Measurements from ENCODE around the gene RNLS. TPM values are rescaled to one million over a fixed set of nuclear protein-coding genes. Genes with fewer than 3 reads are reported as not detected.

Gene RNLS
- total RNA-seq, 1 donor from 2014 or later = 4.4 TPM

DNA sequence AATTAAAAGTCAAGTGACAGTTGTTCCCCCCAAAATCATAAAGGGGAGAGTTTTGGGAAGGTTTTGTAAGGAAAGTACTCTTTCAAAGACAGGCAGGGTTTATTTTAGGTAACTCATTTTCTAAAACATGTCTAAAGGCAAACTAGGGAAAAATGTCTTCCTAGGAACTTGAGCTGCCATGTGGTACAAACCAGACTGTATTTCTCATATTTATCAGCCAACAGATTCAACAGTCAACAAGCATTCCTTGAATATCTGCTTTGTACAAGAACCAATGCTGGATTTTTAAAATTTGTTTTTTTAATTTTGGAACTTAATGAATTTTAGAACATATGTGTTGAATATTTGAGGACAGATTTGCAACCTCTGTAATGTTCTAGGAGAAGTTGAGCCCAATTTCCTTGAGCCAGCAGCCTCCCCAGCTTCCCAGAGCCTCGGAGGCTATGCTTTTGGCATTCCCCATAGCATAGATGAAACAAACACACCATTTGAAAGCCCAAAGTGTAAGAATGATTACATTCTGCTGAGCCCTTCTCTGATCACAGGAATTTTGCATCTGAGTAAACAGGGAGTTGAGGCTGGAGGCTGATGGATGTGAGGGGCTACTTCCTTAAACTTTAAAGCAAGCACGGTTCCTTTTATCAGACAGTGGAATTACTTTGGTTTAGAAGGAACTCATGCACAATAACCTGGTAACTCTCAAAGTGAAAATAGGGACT, 345.1 kb downstream of the RNLS start:
- peaks cover 4% of the 10 kb centered on the region for H3K4me1 Mint-ChIP-seq (ENCODE audit: low read depth, unreplicated experiment)
- no peak overlapping the region for H3K4me3 Mint-ChIP-seq (ENCODE audit: unreplicated experiment)
- no peak for DNase-seq
- peaks cover 3% of the 10 kb centered on the region for H3K27me3 Mint-ChIP-seq (ENCODE audit: unreplicated experiment)
- H3K27ac Mint-ChIP-seq (ENCODE audit: unreplicated experiment) = no peak overlapping the region
- TF ChIP-seq, protein P1, sequence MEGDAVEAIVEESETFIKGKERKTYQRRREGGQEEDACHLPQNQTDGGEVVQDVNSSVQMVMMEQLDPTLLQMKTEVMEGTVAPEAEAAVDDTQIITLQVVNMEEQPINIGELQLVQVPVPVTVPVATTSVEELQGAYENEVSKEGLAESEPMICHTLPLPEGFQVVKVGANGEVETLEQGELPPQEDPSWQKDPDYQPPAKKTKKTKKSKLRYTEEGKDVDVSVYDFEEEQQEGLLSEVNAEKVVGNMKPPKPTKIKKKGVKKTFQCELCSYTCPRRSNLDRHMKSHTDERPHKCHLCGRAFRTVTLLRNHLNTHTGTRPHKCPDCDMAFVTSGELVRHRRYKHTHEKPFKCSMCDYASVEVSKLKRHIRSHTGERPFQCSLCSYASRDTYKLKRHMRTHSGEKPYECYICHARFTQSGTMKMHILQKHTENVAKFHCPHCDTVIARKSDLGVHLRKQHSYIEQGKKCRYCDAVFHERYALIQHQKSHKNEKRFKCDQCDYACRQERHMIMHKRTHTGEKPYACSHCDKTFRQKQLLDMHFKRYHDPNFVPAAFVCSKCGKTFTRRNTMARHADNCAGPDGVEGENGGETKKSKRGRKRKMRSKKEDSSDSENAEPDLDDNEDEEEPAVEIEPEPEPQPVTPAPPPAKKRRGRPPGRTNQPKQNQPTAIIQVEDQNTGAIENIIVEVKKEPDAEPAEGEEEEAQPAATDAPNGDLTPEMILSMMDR (IDR thresholded peaks at IDR 0.05; ENCODE audit: partially characterized antibody, unreplicated experiment) = no peak
- H3K9me3 Mint-ChIP-seq (ENCODE audit: unreplicated experiment) = no peaks in the 10 kb centered on the region
- no peaks in the 10 kb centered on the region for H3K36me3 Mint-ChIP-seq (ENCODE audit: unreplicated experiment)

- H3K27ac Mint-ChIP-seq (ENCODE audit: unreplicated experiment) = no peak overlapping the region
- TF ChIP-seq, protein P1 (IDR thresholded peaks at IDR 0.05; ENCODE audit: partially characterized antibody, unreplicated experiment) = no peak
- DNase-seq = no peak
- H3K27me3 Mint-ChIP-seq (ENCODE audit: unreplicated experiment) = peaks cover 3% of the 10 kb centered on the region
- H3K36me3 Mint-ChIP-seq (ENCODE audit: unreplicated experiment) = no peaks in the 10 kb centered on the region
- H3K9me3 Mint-ChIP-seq (ENCODE audit: unreplicated experiment) = no peaks in the 10 kb centered on the region
- no peak overlapping the region for H3K4me3 Mint-ChIP-seq (ENCODE audit: unreplicated experiment)
- peaks cover 4% of the 10 kb centered on the region for H3K4me1 Mint-ChIP-seq (ENCODE audit: low read depth, unreplicated experiment)
Observed at GRCh38 chr10:88236121-88236743, 346.9 kb downstream of the RNLS start.

- no peak overlapping the region for H3K27ac Mint-ChIP-seq (ENCODE audit: unreplicated experiment)
- no peak for DNase-seq
- H3K36me3 Mint-ChIP-seq (ENCODE audit: unreplicated experiment) = no peaks in the 10 kb centered on the region
- H3K9me3 Mint-ChIP-seq (ENCODE audit: unreplicated experiment) = no peaks in the 10 kb centered on the region
- peaks cover 3% of the 10 kb centered on the region for H3K27me3 Mint-ChIP-seq (ENCODE audit: unreplicated experiment)
- TF ChIP-seq, protein P1 (IDR thresholded peaks at IDR 0.05; ENCODE audit: partially characterized antibody, unreplicated experiment) = no peak
- H3K4me3 Mint-ChIP-seq (ENCODE audit: unreplicated experiment) = no peak overlapping the region
- peaks cover 4% of the 10 kb centered on the region for H3K4me1 Mint-ChIP-seq (ENCODE audit: low read depth, unreplicated experiment)
Observed at GRCh38 chr10:88234297-88234696, 348.8 kb downstream of the RNLS start.

- Mint-ChIP-seq H3K27me3 (ENCODE audit: unreplicated experiment) (peaks cover 3% of the 10 kb centered on the region), H3K4me3 (ENCODE audit: unreplicated experiment) (no peak overlapping the region), H3K36me3 (ENCODE audit: unreplicated experiment) (no peaks in the 10 kb centered on the region), H3K9me3 (ENCODE audit: unreplicated experiment) (no peaks in the 10 kb centered on the region), H3K27ac (ENCODE audit: unreplicated experiment) (no peak overlapping the region), H3K4me1 (ENCODE audit: low read depth, unreplicated experiment) (peaks cover 4% of the 10 kb centered on the region)
- TF ChIP-seq, protein P1 (IDR thresholded peaks at IDR 0.05; ENCODE audit: partially characterized antibody, unreplicated experiment) = no peak
- no peak for DNase-seq
Observed at GRCh38 chr10:88233870-88234269, 349.2 kb downstream of the RNLS start.

DNA sequence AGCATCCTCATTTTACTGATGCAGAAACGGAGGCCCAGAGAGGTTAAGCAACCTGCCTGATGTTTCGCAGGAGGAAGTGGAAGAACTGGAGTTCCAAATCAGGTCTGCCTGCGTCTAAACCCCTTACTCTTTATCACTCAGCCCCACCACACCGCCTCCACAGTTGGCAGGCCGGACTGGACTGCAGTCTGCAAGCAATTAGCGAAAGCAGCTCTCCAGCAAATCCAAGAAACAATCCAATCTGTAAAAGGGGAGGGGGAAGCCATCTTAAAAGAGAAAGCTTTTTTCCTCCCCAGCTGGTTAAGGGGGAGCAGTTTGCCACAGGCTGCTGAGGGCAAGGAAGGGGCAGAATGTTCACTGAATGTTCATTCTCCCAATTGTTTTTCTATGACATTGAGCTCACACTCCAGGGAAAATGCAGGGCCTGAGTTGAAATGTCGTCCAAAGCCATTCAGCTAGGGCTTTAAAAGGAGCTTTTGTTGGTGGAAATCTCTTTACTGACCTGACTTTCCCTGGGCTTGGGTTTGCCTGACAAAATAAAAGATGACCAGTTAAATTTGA, 350.1 kb downstream of the RNLS start:
- Mint-ChIP-seq H3K27me3 (ENCODE audit: unreplicated experiment) (peaks cover 3% of the 10 kb centered on the region), H3K4me3 (ENCODE audit: unreplicated experiment) (no peak overlapping the region)

More for the DNA sequence above, 350.1 kb downstream of the RNLS start:
- TF ChIP-seq, protein P1 (IDR thresholded peaks at IDR 0.05; ENCODE audit: partially characterized antibody, unreplicated experiment) = no peak
- Mint-ChIP-seq H3K4me1 (ENCODE audit: low read depth, unreplicated experiment) (peaks cover 4% of the 10 kb centered on the region), H3K9me3 (ENCODE audit: unreplicated experiment) (peaks cover 2% of the 10 kb centered on the region), H3K36me3 (ENCODE audit: unreplicated experiment) (no peaks in the 10 kb centered on the region), H3K27ac (ENCODE audit: unreplicated experiment) (no peak overlapping the region)
- DNase-seq = no peak
